Activated CD4-positive, CD25-positive, alpha-beta regulatory T cell (primary cell): ENCODE measurements around the gene MELTF.

ENCODE experiments used
- DNase-seq, 4 experiments: peaks; one replicate each; lab custom pipeline; 2025; lab: John Stamatoyannopoulos, UW

MELTF gene

GRCh38 chr3:196994056-196994455, 35.6 kb downstream of the MELTF start:
- no peak for DNase-seq

GRCh38 chr3:196992461-196993065, 37.1 kb downstream of the MELTF start:
- DNase-seq, result no peak

- DNase-seq, result no peak
Measured at GRCh38 chr3:196991581-196992460, 37.8 kb downstream of the MELTF start.

- no peak for DNase-seq
Measured at GRCh38 chr3:196990601-196991007, 39.0 kb downstream of the MELTF start.

GRCh38 chr3:196989721-196990262, 39.8 kb downstream of the MELTF start:
- DNase-seq, result no peak

- no peak for DNase-seq
Measured at GRCh38 chr3:196988241-196989029, 41.2 kb downstream of the MELTF start.

- DNase-seq, result no peak
Measured at GRCh38 chr3:196987022-196987421, 42.6 kb downstream of the MELTF start.

GRCh38 chr3:196985954-196986885, 43.4 kb downstream of the MELTF start:
- DNase-seq, result no peak

GRCh38 chr3:196985298-196985697, 44.3 kb downstream of the MELTF start:
- no peak for DNase-seq

- no peak for DNase-seq
Measured at GRCh38 chr3:196983186-196983585, 46.4 kb downstream of the MELTF start.

- DNase-seq, result no peak
Measured at GRCh38 chr3:196981657-196982056, 48.0 kb downstream of the MELTF start.

- DNase-seq, result no peak
Measured at GRCh38 chr3:196979545-196979944, 50.1 kb downstream of the MELTF start.

- DNase-seq, result no peak
Measured at GRCh38 chr3:196976941-196977340, 52.7 kb downstream of the MELTF start.

- DNase-seq, result no peak
Measured at GRCh38 chr3:196975349-196975748, 54.3 kb downstream of the MELTF start.

- DNase-seq, result no peak
Measured at GRCh38 chr3:196974661-196975060, 55.0 kb downstream of the MELTF start.

GRCh38 chr3:196971094-196971698, 58.4 kb downstream of the MELTF start:
- no peak for DNase-seq

GRCh38 chr3:196970547-196971093, 59.0 kb downstream of the MELTF start:
- DNase-seq, result no peak

GRCh38 chr3:196969660-196970546, 59.7 kb downstream of the MELTF start:
- DNase-seq, result peak; percentile 29 to 43 (median 33)

GRCh38 chr3:196969134-196969659, 60.4 kb downstream of the MELTF start:
- DNase-seq, result no peak
